Mesendoderm (in vitro differentiated cells): Measurements from ENCODE around the gene PGLYRP2.

Experiments
- DNase-seq: peaks from one replicate; pipeline ENCODE4 v3.0.0; 2013
- H2AK5ac ChIP-seq: 2 replicates; pipeline ENCODE4 v1.6.1; 2013; ENCODE audit warnings: low read length, inconsistent platforms
- H2BK120ac ChIP-seq: 2 replicates; pipeline ENCODE4 v1.6.1; 2013; ENCODE audit warnings: low read depth, mild to moderate bottlenecking, low read length, moderate library complexity, mixed read lengths
- H2BK15ac ChIP-seq: replicated peaks from 2 replicates; pipeline ENCODE4 v1.6.1; 2013; ENCODE audit warnings: low read depth, mild to moderate bottlenecking, moderate library complexity
- H2BK5ac ChIP-seq: 2 replicates; pipeline ENCODE4 v1.6.1; 2013; ENCODE audit warnings: low read length, inconsistent platforms
- H3K18ac ChIP-seq: 2 replicates; pipeline ENCODE4 v1.6.1; 2013; ENCODE audit warnings: mild to moderate bottlenecking, low read length, mixed read lengths
- H3K23ac ChIP-seq: one replicate; pipeline ENCODE4 v1.6.1; 2013; ENCODE audit warnings: low read length
- H3K27ac ChIP-seq: 2 replicates; pipeline ENCODE4 v1.5.1; 2013; ENCODE audit warnings: low read depth, mild to moderate bottlenecking, inconsistent platforms, low read length, moderate library complexity
- H3K27me3 ChIP-seq: 2 replicates; pipeline ENCODE4 v1.6.1; 2013; ENCODE audit warnings: low read length, control low read depth, mild to moderate bottlenecking, inconsistent platforms; ENCODE audit not compliant: insufficient read depth, poor library complexity
- H3K36me3 ChIP-seq: 2 replicates; pipeline ENCODE4 v1.6.1; 2013; ENCODE audit warnings: low read length, inconsistent platforms; ENCODE audit not compliant: control insufficient read depth, insufficient read depth
- H3K4ac ChIP-seq: one replicate; pipeline ENCODE4 v1.6.1; 2013; ENCODE audit warnings: low read depth, mild to moderate bottlenecking, low read length, moderate library complexity
- H3K4me1 ChIP-seq: 2 replicates; pipeline ENCODE4 v1.6.1; 2013; ENCODE audit warnings: low read depth, low read length, inconsistent platforms; ENCODE audit not compliant: control insufficient read depth
- H3K4me2 ChIP-seq: 2 replicates; pipeline ENCODE4 v1.6.1; 2013; ENCODE audit warnings: low read length
- H3K4me3 ChIP-seq: 2 replicates; pipeline ENCODE4 v1.5.1; 2013; ENCODE audit warnings: mild to moderate bottlenecking, low read length
- H3K56ac ChIP-seq: one replicate; pipeline ENCODE4 v1.6.1; 2013; ENCODE audit warnings: low read length
- H3K79me1 ChIP-seq: 2 replicates; pipeline ENCODE4 v1.6.1; 2013; ENCODE audit warnings: low read length, inconsistent platforms
- H3K79me2 ChIP-seq: 2 replicates; pipeline ENCODE4 v1.6.1; 2013; ENCODE audit warnings: mild to moderate bottlenecking, low read length; ENCODE audit not compliant: control insufficient read depth, insufficient read depth
- H3K9ac ChIP-seq: 2 replicates; pipeline ENCODE4 v1.6.1; 2013; ENCODE audit warnings: low read length, inconsistent platforms
- H4K5ac ChIP-seq: one replicate; pipeline ENCODE4 v1.6.1; 2013; ENCODE audit warnings: low read length
- H4K8ac ChIP-seq: one replicate; pipeline ENCODE4 v1.6.1; 2013; ENCODE audit warnings: low read depth, mild to moderate bottlenecking, control low read depth, low read length, moderate library complexity
- WGBS: extraction: QIAGEN DNeasy Blood & Tissue Kit; methylation state at CpG from one replicate; pipeline ENCODE4 v1.1.7; 2013; ENCODE audit warnings: low lambda C conversion rate, missing lambda C conversion rate; ENCODE audit not compliant: insufficient coverage; ENCODE audit errors: extremely low coverage; 5-methylcytosine and 5-hydroxymethylcytosine counted together

Gene PGLYRP2

GRCh38 chr19:15432629-15433518 lies 46.4 kb downstream of the PGLYRP2 start:
- Histone ChIP-seq H3K79me2 (peaks cover 25% of the 10 kb centered on the region), H3K4me1 (peaks cover 5% of the 10 kb centered on the region), H2BK5ac (no peak overlapping the region), H4K8ac (no peak overlapping the region), H3K4me3 (peak overlapping the region; percentile 66), H3K23ac (no peak overlapping the region), H3K27ac (no peak overlapping the region), H3K4me2 (peak overlapping the region; percentile 94), H4K5ac (no peak overlapping the region), H2BK120ac (no peak overlapping the region), H3K27me3 (no peaks in the 10 kb centered on the region), H3K79me1 (peaks cover 17% of the 10 kb centered on the region), H3K9ac (peak overlapping the region; percentile 65), H3K56ac (peak overlapping the region; percentile 81), H2AK5ac (no peak overlapping the region), H3K36me3 (no peaks in the 10 kb centered on the region), H2BK15ac (no peak overlapping the region), H3K4ac (peak overlapping the region; percentile 92), H3K18ac (peak overlapping the region; percentile 86)
- no CpG with 5 or more reads among the region's 75 CpGs for WGBS
- peak; percentile 93 for DNase-seq

- Histone ChIP-seq H3K4ac (peak overlapping the region; percentile 92), H3K36me3 (peaks cover 1% of the 10 kb centered on the region), H3K4me1 (peaks cover 5% of the 10 kb centered on the region), H3K4me2 (peak overlapping the region; percentile 95), H3K79me2 (peaks cover 25% of the 10 kb centered on the region), H3K9ac (peak overlapping the region; percentile 94), H3K79me1 (peaks cover 17% of the 10 kb centered on the region), H3K23ac (no peak overlapping the region), H3K27me3 (no peaks in the 10 kb centered on the region), H2AK5ac (no peak overlapping the region), H4K5ac (no peak overlapping the region), H3K27ac (no peak overlapping the region), H3K56ac (peak overlapping the region; percentile 93), H2BK5ac (no peak overlapping the region), H4K8ac (no peak overlapping the region), H2BK15ac (no peak overlapping the region), H3K4me3 (peak overlapping the region; percentile 93), H3K18ac (peak overlapping the region; percentile 86), H2BK120ac (peak overlapping the region; percentile 18)
- no CpG with 5 or more reads among the region's 44 CpGs for WGBS
- DNase-seq = no peak
These were observed 47.2 kb downstream of the PGLYRP2 start for GRCh38 chr19:15432018-15432494.

GRCh38 chr19:15431396-15432017 lies 47.8 kb downstream of the PGLYRP2 start:
- peaks cover 25% of the 10 kb centered on the region for H3K79me2 ChIP-seq
- peak overlapping the region; percentile 93 for H3K56ac ChIP-seq
- H3K36me3 ChIP-seq = peaks cover 2% of the 10 kb centered on the region
- H3K23ac ChIP-seq = no peak overlapping the region
- H3K4me1 ChIP-seq = peaks cover 5% of the 10 kb centered on the region
- peak overlapping the region; percentile 95 for H3K4me2 ChIP-seq
- no peak overlapping the region for H2BK120ac ChIP-seq
- H3K4me3 ChIP-seq = peak overlapping the region; percentile 93
- peak overlapping the region; percentile 94 for H3K9ac ChIP-seq
- no peak overlapping the region for H2BK5ac ChIP-seq
- H3K27ac ChIP-seq = no peak overlapping the region
- no peak for DNase-seq
- H3K18ac ChIP-seq = no peak overlapping the region
- no peak overlapping the region for H4K5ac ChIP-seq
- WGBS = no CpG with 5 or more reads among the region's 7 CpGs
- no peak overlapping the region for H2AK5ac ChIP-seq
- H4K8ac ChIP-seq = no peak overlapping the region
- H3K27me3 ChIP-seq = no peaks in the 10 kb centered on the region
- no peak overlapping the region for H3K4ac ChIP-seq
- peaks cover 17% of the 10 kb centered on the region for H3K79me1 ChIP-seq
- H2BK15ac ChIP-seq = no peak overlapping the region

GRCh38 chr19:15430526-15431120 lies 48.7 kb downstream of the PGLYRP2 start:
- Histone ChIP-seq H3K79me1 (peaks cover 17% of the 10 kb centered on the region), H3K27ac (no peak overlapping the region), H3K4ac (no peak overlapping the region), H2BK15ac (no peak overlapping the region), H3K9ac (no peak overlapping the region), H2BK5ac (no peak overlapping the region), H3K56ac (peak overlapping the region; percentile 15), H4K8ac (no peak overlapping the region), H3K23ac (peak overlapping the region; percentile 89), H3K4me1 (peaks cover 5% of the 10 kb centered on the region), H3K36me3 (peaks cover 8% of the 10 kb centered on the region), H2AK5ac (no peak overlapping the region), H3K79me2 (peaks cover 25% of the 10 kb centered on the region), H4K5ac (no peak overlapping the region), H2BK120ac (no peak overlapping the region), H3K4me3 (no peak overlapping the region), H3K4me2 (no peak overlapping the region), H3K18ac (no peak overlapping the region), H3K27me3 (no peaks in the 10 kb centered on the region)
- no CpG with 5 or more reads among the region's 10 CpGs for WGBS
- no peak for DNase-seq

- no peaks in the 10 kb centered on the region for H3K27me3 ChIP-seq
- no peak overlapping the region for H3K9ac ChIP-seq
- peaks cover 17% of the 10 kb centered on the region for H3K79me1 ChIP-seq
- no peak overlapping the region for H2AK5ac ChIP-seq
- WGBS = no CpG with 5 or more reads among the region's 24 CpGs
- H2BK120ac ChIP-seq = no peak overlapping the region
- H3K56ac ChIP-seq = no peak overlapping the region
- H2BK5ac ChIP-seq = no peak overlapping the region
- H3K4ac ChIP-seq = no peak overlapping the region
- no peak overlapping the region for H4K8ac ChIP-seq
- no peak overlapping the region for H3K18ac ChIP-seq
- no peak overlapping the region for H3K4me2 ChIP-seq
- H3K4me3 ChIP-seq = no peak overlapping the region
- no peak overlapping the region for H4K5ac ChIP-seq
- H3K79me2 ChIP-seq = peaks cover 25% of the 10 kb centered on the region
- H3K27ac ChIP-seq = no peak overlapping the region
- peaks cover 10% of the 10 kb centered on the region for H3K36me3 ChIP-seq
- peaks cover 5% of the 10 kb centered on the region for H3K4me1 ChIP-seq
- H3K23ac ChIP-seq = no peak overlapping the region
- DNase-seq = no peak
- H2BK15ac ChIP-seq = no peak overlapping the region
These were observed 49.4 kb downstream of the PGLYRP2 start for GRCh38 chr19:15429825-15430467.
